Activated CD8-positive, alpha-beta memory T cell treated with anti-CD3 and anti-CD28 coated beads, Interleukin-2, amount 50 U/mL, for 1 hour (primary cell): ENCODE data around the gene ANAPC2.

Experiments
- DNase-seq: peaks from one replicate; pipeline ENCODE4 v3.0.0-alpha.2; 2020; ENCODE audit errors: extremely low read depth

Gene ANAPC2

GRCh38 chr9:137215196-137215986, 27.0 kb upstream of the ANAPC2 start:
- no peak for DNase-seq

GRCh38 chr9:137214620-137215019, 26.3 kb upstream of the ANAPC2 start:
- DNase-seq, result no peak

GRCh38 chr9:137213160-137214060, 25.1 kb upstream of the ANAPC2 start:
- no peak for DNase-seq

- DNase-seq, result no peak
Measured at GRCh38 chr9:137212520-137212919, 24.2 kb upstream of the ANAPC2 start.

- DNase-seq, result no peak
Measured at GRCh38 chr9:137211532-137211931, 23.2 kb upstream of the ANAPC2 start.

GRCh38 chr9:137206602-137207001, 18.2 kb upstream of the ANAPC2 start:
- DNase-seq, result no peak

- peak; percentile 76 for DNase-seq
Measured at GRCh38 chr9:137205126-137206069, 17.0 kb upstream of the ANAPC2 start, which contains the start of the genes NDOR1 and TMEM203. Gene NDOR1 (plus strand): TSS chr9:137205700. CDS start chr9:137205778, 78 bp downstream. Gene TMEM203 (minus strand): TSS chr9:137205648. CDS start chr9:137205414, 234 bp downstream.

GRCh38 chr9:137204731-137205125, 16.4 kb upstream of the ANAPC2 start:
- no peak for DNase-seq

GRCh38 chr9:137202966-137203365, 14.6 kb upstream of the ANAPC2 start:
- no peak for DNase-seq

- no peak for DNase-seq
Measured at GRCh38 chr9:137201205-137201868, 13.0 kb upstream of the ANAPC2 start.

GRCh38 chr9:137200311-137201204, 12.2 kb upstream of the ANAPC2 start, which contains the start of gene TPRN:
Gene TPRN (minus strand): TSS chr9:137200741. CDS start chr9:137200711, 30 bp downstream.
- peak; percentile 99 for DNase-seq

- DNase-seq, result no peak
Measured at GRCh38 chr9:137199411-137200121, 11.2 kb upstream of the ANAPC2 start.

GRCh38 chr9:137198902-137199283, 10.5 kb upstream of the ANAPC2 start:
- DNase-seq, result no peak

GRCh38 chr9:137198051-137198901, 9.9 kb upstream of the ANAPC2 start:
- no peak for DNase-seq

- DNase-seq, result no peak
Measured at GRCh38 chr9:137195525-137196220, 7.3 kb upstream of the ANAPC2 start.

GRCh38 chr9:137194909-137195308, 6.5 kb upstream of the ANAPC2 start:
- no peak for DNase-seq

- DNase-seq, result no peak
Measured at GRCh38 chr9:137194388-137194787, 6.0 kb upstream of the ANAPC2 start.

- DNase-seq, result no peak
Measured at GRCh38 chr9:137193771-137194170, 5.4 kb upstream of the ANAPC2 start.
